Measurements from ENCODE around the gene CCDC80. TPM values are rescaled to one million over a fixed set of nuclear protein-coding genes. Genes with fewer than 3 reads are reported as not detected.
A peak's percentile ranks its signal among the peaks of the same experiment; 100 is the strongest.

CCDC80 gene
- total and polyA plus RNA-seq, 7 experiments from 2014 or later = 0.05 to 0.12 (median 0.08) TPM; not detected in 4

GRCh38 chr3:112646623-112647022 is 5.7 kb upstream of the CCDC80 start:
- Histone ChIP-seq H3K27ac (ENCODE audit: low read depth, low read length) (no peak overlapping the region), H3K9me3 (ENCODE audit: control insufficient read depth in 2 of 3, low read length in 3 of 3) (no peaks in the 10 kb centered on the region), H3K27me3 (ENCODE audit: control insufficient read depth in 2 of 2, insufficient read depth in 2 of 2, low read length in 2 of 2) (no peaks in the 10 kb centered on the region), H3K36me3 (ENCODE audit: control insufficient read depth in 2 of 3, insufficient read depth in 3 of 3, low read length in 3 of 3) (no peaks in the 10 kb centered on the region), H3K4me3 (ENCODE audit: low read length) (no peak overlapping the region), H3K4me1 (ENCODE audit: control insufficient read depth in 2 of 2, insufficient read depth in 2 of 2, low read length in 2 of 2) (peaks cover 0 to 14% of the 10 kb centered on the region in 2 donors)
- H3K9me3 Mint-ChIP-seq = peaks cover 0 to 1% (median 0%) of the 10 kb centered on the region in 11 donors
- no peak overlapping the region for H3K27ac Mint-ChIP-seq
- ChIA-PET POLR2A (no interaction called here), CTCF (no interaction called here)
- no peak for ATAC-seq
- H3K4me1 Mint-ChIP-seq = peaks cover 9 to 40% (median 12%) of the 10 kb centered on the region in 7 donors
- intact Hi-C loops (cut with micrococcal nuclease) = no loop called here
- no peak overlapping the region for H3K4me3 Mint-ChIP-seq
- H3K27me3 Mint-ChIP-seq = peaks cover 0 to 16% (median 11%) of the 10 kb centered on the region in 5 donors
- no peak for DNase-seq
- peaks cover 0 to 9% (median 0%) of the 10 kb centered on the region in 5 donors for H3K36me3 Mint-ChIP-seq

GRCh38 chr3:112644453-112644852 is 3.5 kb upstream of the CCDC80 start:
- H3K36me3 ChIP-seq (ENCODE audit: control insufficient read depth in 2 of 3, insufficient read depth in 3 of 3, low read length in 3 of 3) = no peaks in the 10 kb centered on the region
- peaks cover 0 to 14% of the 10 kb centered on the region in 2 donors for H3K4me1 ChIP-seq (ENCODE audit: control insufficient read depth in 2 of 2, insufficient read depth in 2 of 2, low read length in 2 of 2)
- H3K27ac ChIP-seq (ENCODE audit: low read depth, low read length) = no peak overlapping the region
- peaks cover 9 to 36% (median 10%) of the 10 kb centered on the region in 7 donors for H3K4me1 Mint-ChIP-seq
- intact Hi-C loops (cut with micrococcal nuclease) = loop anchor here in 1 of 2 donors (5.0 kb wide), 2 partner anchors 53 to 393 kb away; no protein-coding TSS in a partner anchor
- no peak overlapping the region for H3K4me3 Mint-ChIP-seq
- H3K27me3 ChIP-seq (ENCODE audit: control insufficient read depth in 2 of 2, insufficient read depth in 2 of 2, low read length in 2 of 2) = no peaks in the 10 kb centered on the region
- H3K9me3 ChIP-seq (ENCODE audit: control insufficient read depth in 2 of 3, low read length in 3 of 3) = no peaks in the 10 kb centered on the region
- H3K27me3 Mint-ChIP-seq = peaks cover 0 to 16% (median 11%) of the 10 kb centered on the region in 5 donors
- H3K9me3 Mint-ChIP-seq = no peaks in the 10 kb centered on the region
- ChIA-PET POLR2A (no interaction called here), CTCF (interaction anchor here (0.9 to 2.3 kb wide), 3 partner anchors 15 to 645 kb away, joined by 3 to 7 read pairs (median 5); no protein-coding TSS in a partner anchor)
- DNase-seq = no peak
- no peak for ATAC-seq
- no peak overlapping the region for H3K4me3 ChIP-seq (ENCODE audit: low read length)
- no peak overlapping the region for H3K27ac Mint-ChIP-seq
- H3K36me3 Mint-ChIP-seq = peaks cover 0 to 7% (median 0%) of the 10 kb centered on the region in 5 donors

- Histone ChIP-seq H3K27ac (ENCODE audit: low read depth, low read length) (no peak overlapping the region), H3K4me3 (ENCODE audit: low read length) (peak overlapping the region; percentile 39), H3K9me3 (ENCODE audit: control insufficient read depth in 2 of 3, low read length in 3 of 3) (no peaks in the 10 kb centered on the region), H3K27me3 (ENCODE audit: control insufficient read depth in 2 of 2, insufficient read depth in 2 of 2, low read length in 2 of 2) (no peaks in the 10 kb centered on the region), H3K4me1 (ENCODE audit: control insufficient read depth in 2 of 2, insufficient read depth in 2 of 2, low read length in 2 of 2) (peaks cover 0 to 14% of the 10 kb centered on the region in 2 donors), H3K36me3 (ENCODE audit: control insufficient read depth in 2 of 3, insufficient read depth in 3 of 3, low read length in 3 of 3) (no peaks in the 10 kb centered on the region)
- Mint-ChIP-seq H3K27ac (peak overlapping the region in 1 of 9 donors; percentile 41), H3K36me3 (peaks cover 0 to 3% (median 0%) of the 10 kb centered on the region in 5 donors), H3K27me3 (peaks cover 0 to 16% (median 11%) of the 10 kb centered on the region in 5 donors), H3K9me3 (no peaks in the 10 kb centered on the region), H3K4me1 (peaks cover 8 to 29% (median 9%) of the 10 kb centered on the region in 7 donors), H3K4me3 (peak overlapping the region in 3 of 10 donors; percentile 64 to 79 (median 65))
- intact Hi-C loops (cut with micrococcal nuclease) = loop anchor here (1.0 to 5.0 kb wide), 12 partner anchors 33 to 935 kb away; no protein-coding TSS in a partner anchor
- ATAC-seq (no peak), DNase-seq (no peak)
- POLR2A ChIA-PET = no interaction called here
- CTCF ChIA-PET = interaction anchor here (0.8 to 2.9 kb wide), 18 partner anchors 15 to 934 kb away, joined by 3 to 31 read pairs (median 4); partner anchors contain the start of gene GTPBP8
Measured at GRCh38 chr3:112643621-112644240, 2.8 kb upstream of the CCDC80 start.

GRCh38 chr3:112642912-112643506 is 2.1 kb upstream of the CCDC80 start:
- H3K27ac ChIP-seq (ENCODE audit: low read depth, low read length) = no peak overlapping the region
- no peaks in the 10 kb centered on the region for H3K9me3 ChIP-seq (ENCODE audit: control insufficient read depth in 2 of 3, low read length in 3 of 3)
- Mint-ChIP-seq H3K27ac (peak overlapping the region in 2 of 9 donors; percentile 41 to 57), H3K9me3 (no peaks in the 10 kb centered on the region), H3K4me3 (peak overlapping the region; percentile 6 to 81 (median 66)), H3K36me3 (peaks cover 0 to 1% (median 0%) of the 10 kb centered on the region in 5 donors), H3K4me1 (peaks cover 7 to 24% (median 9%) of the 10 kb centered on the region in 7 donors), H3K27me3 (peaks cover 0 to 16% (median 11%) of the 10 kb centered on the region in 5 donors)
- intact Hi-C loops (cut with micrococcal nuclease) = loop anchor here (1.0 to 5.0 kb wide), 12 partner anchors 34 to 935 kb away; no protein-coding TSS in a partner anchor
- no peaks in the 10 kb centered on the region for H3K36me3 ChIP-seq (ENCODE audit: control insufficient read depth in 2 of 3, insufficient read depth in 3 of 3, low read length in 3 of 3)
- H3K4me3 ChIP-seq (ENCODE audit: low read length) = peak overlapping the region; percentile 39
- H3K27me3 ChIP-seq (ENCODE audit: control insufficient read depth in 2 of 2, insufficient read depth in 2 of 2, low read length in 2 of 2) = no peaks in the 10 kb centered on the region
- DNase-seq (peak; percentile 51 to 80 (median 72)), ATAC-seq (peak; percentile 97)
- ChIA-PET POLR2A (interaction anchor here (0.6 kb wide), 1 partner anchor 814 kb away, joined by 3 read pairs; no protein-coding TSS in a partner anchor), CTCF (interaction anchor here (0.7 to 2.9 kb wide), 21 partner anchors 8 to 935 kb away, joined by 3 to 31 read pairs (median 4); partner anchors contain the start of genes CD200R1 and GTPBP8)
- H3K4me1 ChIP-seq (ENCODE audit: control insufficient read depth in 2 of 2, insufficient read depth in 2 of 2, low read length in 2 of 2) = peaks cover 0 to 14% of the 10 kb centered on the region in 2 donors

GRCh38 chr3:112640276-112640929 is 540 bp downstream of the CCDC80 start:
- Mint-ChIP-seq H3K27ac (no peak overlapping the region), H3K27me3 (peaks cover 0 to 10% (median 6%) of the 10 kb centered on the region in 5 donors), H3K4me1 (peaks cover 7 to 22% (median 9%) of the 10 kb centered on the region in 7 donors), H3K9me3 (no peaks in the 10 kb centered on the region), H3K4me3 (no peak overlapping the region), H3K36me3 (peaks cover 0 to 1% (median 0%) of the 10 kb centered on the region in 5 donors)
- ChIA-PET POLR2A (no interaction called here), CTCF (interaction anchor here (0.7 kb wide), 1 partner anchor 13 kb away, joined by 3 read pairs; no protein-coding TSS in a partner anchor)
- no peaks in the 10 kb centered on the region for H3K36me3 ChIP-seq (ENCODE audit: control insufficient read depth in 2 of 3, insufficient read depth in 3 of 3, low read length in 3 of 3)
- H3K4me1 ChIP-seq (ENCODE audit: control insufficient read depth in 2 of 2, insufficient read depth in 2 of 2, low read length in 2 of 2) = peaks cover 0 to 14% of the 10 kb centered on the region in 2 donors
- intact Hi-C loops (cut with micrococcal nuclease) = loop anchor here in 1 of 2 donors (5.0 kb wide), 2 partner anchors 57 to 397 kb away; no protein-coding TSS in a partner anchor
- no peak overlapping the region for H3K27ac ChIP-seq (ENCODE audit: low read depth, low read length)
- H3K27me3 ChIP-seq (ENCODE audit: control insufficient read depth in 2 of 2, insufficient read depth in 2 of 2, low read length in 2 of 2) = no peaks in the 10 kb centered on the region
- no peak for ATAC-seq
- H3K4me3 ChIP-seq (ENCODE audit: low read length) = no peak overlapping the region
- no peak for DNase-seq
- no peaks in the 10 kb centered on the region for H3K9me3 ChIP-seq (ENCODE audit: control insufficient read depth in 2 of 3, low read length in 3 of 3)

All from naive thymus-derived CD4-positive, alpha-beta T cell (primary cell).